ENCODE measurements around the gene PPP6R1. TPM values are rescaled to one million over a fixed set of nuclear protein-coding genes. Genes with fewer than 3 reads are reported as not detected.

PPP6R1 gene
- total and polyA plus RNA-seq, 4 donors, result 37.3 to 86.3 (median 48.1) TPM

GRCh38 chr19:55224038-55224665 lies 34.7 kb downstream of the PPP6R1 start:
- whole genome bisulfite sequencing, 2 donors, result 81 to 82% methylated on average over 26 of the region's 26 CpGs
- ATAC-seq (ENCODE audit: insufficient read depth, low FRiP score), result no peak
- no peak overlapping the region for H3K9ac ChIP-seq (ENCODE audit: insufficient read depth in 1 of 2, low read length in 2 of 2)
- no peak for TF ChIP-seq CTCF (IDR thresholded peaks at IDR 0.05; ENCODE audit: control extremely low read depth, extremely low read depth)
- no peak overlapping the region for H3K27ac ChIP-seq (ENCODE audit: low read depth in 1 of 2, low read length in 1 of 2)
- H3K4me1 ChIP-seq (ENCODE audit: control insufficient read depth in 5 of 5, insufficient read depth in 5 of 5, low read length in 5 of 5), result no peaks in the 10 kb centered on the region
- peaks cover 0 to 3% (median 0%) of the 10 kb centered on the region in 4 donors for H3K9me3 ChIP-seq (ENCODE audit: control insufficient read depth in 4 of 4, insufficient read depth in 3 of 4, low read length in 3 of 4)
- peaks cover 0 to 32% (median 0%) of the 10 kb centered on the region in 4 donors for H3K36me3 ChIP-seq (ENCODE audit: control insufficient read depth in 4 of 4, insufficient read depth in 4 of 4, low read length in 4 of 4)
- DNase-seq, result no peak
- no peak overlapping the region for H3K4me3 ChIP-seq
- H3K27me3 ChIP-seq (ENCODE audit: control insufficient read depth in 3 of 3, insufficient read depth in 3 of 3, low read length in 2 of 3), result no peaks in the 10 kb centered on the region

GRCh38 chr19:55223291-55224037 lies 35.4 kb downstream of the PPP6R1 start:
- TF ChIP-seq CTCF (IDR thresholded peaks at IDR 0.05; ENCODE audit: control extremely low read depth, extremely low read depth), result no peak
- WGBS, 2 donors, result 89 to 91% methylated on average over 17 of the region's 17 CpGs
- H3K4me3 ChIP-seq, result no peak overlapping the region

GRCh38 chr19:55220525-55220924 lies 38.3 kb downstream of the PPP6R1 start:
- H3K4me1 ChIP-seq (ENCODE audit: control insufficient read depth in 5 of 5, insufficient read depth in 5 of 5, low read length in 5 of 5), result peaks cover 0 to 11% (median 4%) of the 10 kb centered on the region in 5 donors
- ATAC-seq (ENCODE audit: insufficient read depth, low FRiP score) (no peak), DNase-seq (no peak)
- peaks cover 0 to 3% (median 0%) of the 10 kb centered on the region in 4 donors for H3K9me3 ChIP-seq (ENCODE audit: control insufficient read depth in 4 of 4, insufficient read depth in 3 of 4, low read length in 3 of 4)
- no peaks in the 10 kb centered on the region for H3K27me3 ChIP-seq (ENCODE audit: control insufficient read depth in 3 of 3, insufficient read depth in 3 of 3, low read length in 2 of 3)
- H3K36me3 ChIP-seq (ENCODE audit: control insufficient read depth in 4 of 4, insufficient read depth in 4 of 4, low read length in 4 of 4), result peaks cover 0 to 4% (median 0%) of the 10 kb centered on the region in 4 donors
- no peak overlapping the region for H3K4me3 ChIP-seq
- H3K9ac ChIP-seq (ENCODE audit: insufficient read depth in 1 of 2, low read length in 2 of 2), result no peak overlapping the region
- no peak overlapping the region for H3K27ac ChIP-seq (ENCODE audit: low read depth in 1 of 2, low read length in 1 of 2)
- 78 to 82% methylated on average over 9 of the region's 9 CpGs for WGBS, 2 donors
- TF ChIP-seq CTCF (IDR thresholded peaks at IDR 0.05; ENCODE audit: control extremely low read depth, extremely low read depth), result no peak

More at GRCh38 chr19:55223291-55224037, 35.4 kb downstream of the PPP6R1 start:
- ATAC-seq (ENCODE audit: insufficient read depth, low FRiP score), result no peak
- H3K36me3 ChIP-seq (ENCODE audit: control insufficient read depth in 4 of 4, insufficient read depth in 4 of 4, low read length in 4 of 4), result peaks cover 0 to 25% (median 0%) of the 10 kb centered on the region in 4 donors
- no peak for DNase-seq
- H3K27me3 ChIP-seq (ENCODE audit: control insufficient read depth in 3 of 3, insufficient read depth in 3 of 3, low read length in 2 of 3), result no peaks in the 10 kb centered on the region
- H3K9ac ChIP-seq (ENCODE audit: insufficient read depth in 1 of 2, low read length in 2 of 2), result no peak overlapping the region
- peaks cover 0 to 3% (median 0%) of the 10 kb centered on the region in 4 donors for H3K9me3 ChIP-seq (ENCODE audit: control insufficient read depth in 4 of 4, insufficient read depth in 3 of 4, low read length in 3 of 4)
- no peak overlapping the region for H3K27ac ChIP-seq (ENCODE audit: low read depth in 1 of 2, low read length in 1 of 2)
- no peaks in the 10 kb centered on the region for H3K4me1 ChIP-seq (ENCODE audit: control insufficient read depth in 5 of 5, insufficient read depth in 5 of 5, low read length in 5 of 5)
